ENCODE results near the gene LOXHD1. TPM values are rescaled to one million over a fixed set of nuclear protein-coding genes. Genes with fewer than 3 reads are reported as not detected.

The LOXHD1 gene
- total RNA-seq, 6 experiments from 2014 or later: not detected

DNA sequence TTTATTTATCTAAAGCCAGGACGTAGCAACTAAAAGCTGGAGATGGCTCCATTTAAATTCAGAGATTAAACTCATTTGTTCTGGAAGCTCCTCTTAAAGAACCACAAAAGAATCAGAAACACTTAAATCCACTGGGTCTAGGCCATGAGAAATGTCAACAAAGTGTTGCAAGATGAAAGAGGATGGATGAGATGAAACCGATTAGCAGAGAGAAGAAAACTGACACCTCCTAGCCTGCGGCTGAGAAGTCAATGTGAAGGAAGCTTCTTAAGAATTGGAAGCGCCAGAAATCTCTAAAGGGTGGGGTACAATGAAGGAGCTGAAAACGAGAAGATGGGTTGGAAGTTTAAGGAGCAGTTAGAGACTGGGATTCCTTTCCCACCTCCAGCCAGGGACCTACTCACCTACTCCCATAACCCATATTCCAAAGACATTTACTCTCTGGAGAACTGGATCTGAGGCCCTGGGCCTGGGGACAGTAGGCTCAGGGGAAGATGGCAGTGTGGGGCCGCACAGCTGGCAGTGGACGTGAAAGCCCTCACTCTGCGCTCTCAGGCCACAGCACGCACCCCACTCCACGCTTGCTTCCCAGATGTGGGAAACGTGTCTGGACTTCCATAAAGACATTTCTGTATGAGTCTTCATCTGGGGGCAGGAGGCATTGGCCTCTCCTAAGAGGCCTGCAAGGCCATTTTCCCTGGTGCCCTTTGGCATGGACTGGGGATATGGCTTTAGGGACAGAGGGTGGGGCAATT, 188.4 kb downstream of the LOXHD1 start:
- peak in 1 of 4 donors; percentile 25 for ATAC-seq
- H3K27ac ChIP-seq: no peak overlapping the region
- DNase-seq: no peak
- H3K4me1 ChIP-seq: no peaks in the 10 kb centered on the region
- H3K27me3 ChIP-seq: no peaks in the 10 kb centered on the region
- no peaks in the 10 kb centered on the region for H3K9me3 ChIP-seq
- intact Hi-C loops (cut with DNase I): no loop called here
- H3K36me3 ChIP-seq: no peaks in the 10 kb centered on the region
- TF ChIP-seq CTCF (IDR thresholded peaks at IDR 0.05) (no peak), POLR2A (IDR thresholded peaks at IDR 0.05) (no peak)
- 67% methylated on average over 5 of the region's 11 CpGs for WGBS (ENCODE audit: insufficient coverage, low coverage, low lambda C conversion rate, missing lambda C conversion rate)
- H3K4me3 ChIP-seq: no peak overlapping the region

- no peaks in the 10 kb centered on the region for H3K36me3 ChIP-seq
- H3K27me3 ChIP-seq: no peaks in the 10 kb centered on the region
- H3K27ac ChIP-seq: no peak overlapping the region
- ATAC-seq (no peak), DNase-seq (no peak)
- no peaks in the 10 kb centered on the region for H3K4me1 ChIP-seq
- no peak overlapping the region for H3K4me3 ChIP-seq
- TF ChIP-seq CTCF (IDR thresholded peaks at IDR 0.05) (no peak), POLR2A (IDR thresholded peaks at IDR 0.05) (no peak)
- no peaks in the 10 kb centered on the region for H3K9me3 ChIP-seq
- WGBS (ENCODE audit: insufficient coverage, low coverage, low lambda C conversion rate, missing lambda C conversion rate): 52% methylated on average over 4 of the region's 9 CpGs
- intact Hi-C loops (cut with DNase I): no loop called here
Measured at GRCh38 chr18:46466234-46467160, 190.5 kb downstream of the LOXHD1 start.

DNA sequence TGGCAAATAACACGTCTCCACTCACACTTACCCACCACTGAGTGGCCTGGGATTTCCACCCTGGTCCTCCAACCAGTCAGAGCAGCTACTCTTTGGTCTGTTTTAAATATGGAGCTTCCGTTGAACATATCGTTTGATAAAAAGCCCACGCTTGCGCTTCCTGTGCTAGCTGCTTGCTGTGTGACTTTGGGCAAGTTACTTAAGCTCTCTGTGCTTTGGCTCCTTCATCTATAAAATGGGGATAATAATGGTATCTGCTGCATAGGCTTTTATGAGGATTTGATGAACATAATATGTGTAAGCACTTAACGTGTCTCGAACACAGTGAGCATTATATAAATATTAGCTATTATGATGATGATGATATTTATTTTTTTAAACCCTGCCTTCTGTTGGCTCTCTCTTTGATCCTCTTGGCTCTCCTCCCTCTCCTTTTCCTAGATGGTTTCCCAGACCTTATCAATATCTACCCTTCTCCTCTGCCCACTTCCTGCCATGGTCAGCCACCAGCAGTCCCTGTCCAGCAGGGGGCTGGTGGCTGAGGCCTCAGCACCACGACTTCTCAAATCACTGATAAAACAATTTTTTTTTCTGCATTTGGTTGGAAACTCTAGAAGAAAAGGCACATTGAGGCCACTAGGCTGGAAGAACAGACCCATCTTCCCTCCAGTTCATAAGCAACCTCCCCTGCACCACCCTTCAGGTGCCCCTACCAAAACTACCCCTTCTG, 191.9 kb downstream of the LOXHD1 start:
- WGBS (ENCODE audit: insufficient coverage, low coverage, low lambda C conversion rate, missing lambda C conversion rate): 79% methylated on average over 8 of the region's 8 CpGs
- intact Hi-C loops (cut with DNase I): no loop called here
- no peaks in the 10 kb centered on the region for H3K4me1 ChIP-seq
- no peaks in the 10 kb centered on the region for H3K9me3 ChIP-seq
- no peak overlapping the region for H3K4me3 ChIP-seq
- DNase-seq: no peak
- TF ChIP-seq CTCF (IDR thresholded peaks at IDR 0.05): no peak
- H3K27me3 ChIP-seq: no peaks in the 10 kb centered on the region
- no peak for ATAC-seq
- no peak overlapping the region for H3K27ac ChIP-seq
- no peaks in the 10 kb centered on the region for H3K36me3 ChIP-seq

GRCh38 chr18:46462523-46462922, 194.5 kb downstream of the LOXHD1 start:
- Histone ChIP-seq H3K27ac (no peak overlapping the region), H3K4me1 (no peaks in the 10 kb centered on the region), H3K36me3 (no peaks in the 10 kb centered on the region), H3K27me3 (no peaks in the 10 kb centered on the region), H3K4me3 (no peak overlapping the region), H3K9me3 (no peaks in the 10 kb centered on the region)
- DNase-seq: no peak
- ATAC-seq: peak in 3 of 4 donors; percentile 46 to 63 (median 54)
- intact Hi-C loops (cut with DNase I): no loop called here
- TF ChIP-seq POLR2A (IDR thresholded peaks at IDR 0.05) (no peak), CTCF (IDR thresholded peaks at IDR 0.05) (no peak)
- WGBS (ENCODE audit: insufficient coverage, low coverage, low lambda C conversion rate, missing lambda C conversion rate): 17% methylated on average over 6 of the region's 7 CpGs
